ENCODE data around the gene LMF1. TPM values are rescaled to one million over a fixed set of nuclear protein-coding genes. Genes with fewer than 3 reads are reported as not detected.

LMF1 gene
- total RNA-seq, 3 donors from 2014 or later = 14.1 to 26.4 (median 21.4) TPM

DNA sequence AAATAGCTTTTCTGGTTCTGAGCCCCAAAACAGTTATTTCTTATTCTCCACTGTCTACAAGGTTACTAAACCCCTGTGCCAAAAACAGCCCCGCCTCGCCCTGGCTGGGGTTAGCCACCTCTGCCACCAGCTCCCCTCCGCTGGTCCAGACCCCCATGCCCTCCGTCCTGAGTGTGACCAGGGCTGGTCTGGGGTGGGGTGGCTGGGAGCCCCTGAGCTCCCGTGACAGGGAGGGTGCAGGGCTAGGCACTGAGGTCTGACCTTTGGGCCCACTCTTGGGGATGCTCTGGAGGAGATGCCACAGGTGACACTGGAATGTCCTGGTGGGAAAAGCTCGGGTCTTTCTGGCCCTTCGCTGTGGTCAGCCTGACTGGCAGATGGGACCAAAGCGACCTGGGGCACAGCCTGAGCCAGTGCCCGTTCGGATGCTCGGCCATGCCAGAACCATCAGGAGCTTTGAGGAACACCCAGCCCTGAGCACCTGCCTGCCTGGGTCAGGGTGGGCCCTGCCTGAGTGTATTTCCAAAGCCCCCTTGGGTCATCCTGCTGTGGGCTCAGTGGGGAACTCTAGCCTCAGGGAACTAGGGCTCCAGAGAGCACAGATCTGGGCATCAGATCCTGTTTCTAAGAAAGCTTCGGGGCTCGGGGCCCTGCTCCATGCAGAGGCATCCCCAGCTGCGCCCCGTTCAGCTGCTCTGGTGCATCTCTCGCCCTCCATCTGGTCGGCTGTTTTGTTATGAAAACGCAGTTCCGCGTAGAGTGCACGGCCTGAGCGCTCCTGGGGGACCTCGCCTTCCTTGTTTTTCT is 98.1 kb downstream of the LMF1 start:
- Histone ChIP-seq H3K4me1 (no peaks in the 10 kb centered on the region), H3K27me3 (no peaks in the 10 kb centered on the region), H3K9me3 (no peaks in the 10 kb centered on the region), H3K27ac (no peak overlapping the region), H3K36me3 (no peaks in the 10 kb centered on the region), H3K4me3 (no peak overlapping the region)
- TF ChIP-seq POLR2A (IDR thresholded peaks at IDR 0.05) = no peak
- intact Hi-C loops (cut with DNase I; ENCODE audit: low total_unique reads) = no loop called here
- DNase-seq (ENCODE audit: low spot score in 2 of 2) = no peak

DNA sequence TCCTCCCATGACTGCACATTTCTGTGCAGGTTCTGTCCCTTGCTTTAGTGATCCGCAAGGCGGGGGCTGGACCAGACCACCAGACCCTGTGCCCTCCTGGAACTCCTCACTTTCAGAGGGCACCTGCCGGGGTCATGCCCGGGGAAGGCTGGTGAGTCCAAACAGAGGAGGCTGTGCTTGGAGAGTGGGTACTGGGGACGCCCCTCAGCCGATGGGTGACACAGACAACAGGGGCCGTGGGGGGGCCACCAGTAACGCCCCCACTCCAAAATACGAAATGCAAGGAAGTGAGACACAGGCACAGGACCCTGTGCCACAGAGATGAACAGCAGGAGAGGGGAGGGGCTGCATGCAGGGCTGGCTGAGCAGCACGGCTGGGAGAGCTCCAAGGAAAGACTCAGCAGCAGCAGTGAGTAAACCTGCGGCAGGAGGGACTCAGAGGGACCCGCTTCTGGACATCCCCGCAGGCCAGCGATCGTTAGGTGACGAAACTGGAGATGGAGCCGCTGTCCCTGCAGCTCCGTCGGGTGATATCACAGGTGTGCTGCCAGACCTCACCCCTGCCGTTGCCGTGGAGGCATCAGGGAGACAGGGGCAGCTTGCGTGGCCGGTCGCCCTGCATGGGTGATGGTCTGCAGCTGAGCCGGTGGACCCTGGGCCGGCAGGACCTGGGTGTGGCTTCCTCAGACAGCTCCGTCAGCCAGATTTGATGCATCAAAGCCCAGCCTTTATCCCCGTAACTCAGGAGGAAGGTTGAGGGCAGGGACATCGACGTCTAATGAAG is 99.0 kb downstream of the LMF1 start:
- no peak overlapping the region for H3K27ac ChIP-seq
- H3K27me3 ChIP-seq = no peaks in the 10 kb centered on the region
- intact Hi-C loops (cut with DNase I; ENCODE audit: low total_unique reads) = no loop called here
- no peak for DNase-seq (ENCODE audit: low spot score in 2 of 2)
- H3K36me3 ChIP-seq = no peaks in the 10 kb centered on the region
- H3K9me3 ChIP-seq = no peaks in the 10 kb centered on the region
- no peak overlapping the region for H3K4me3 ChIP-seq
- no peaks in the 10 kb centered on the region for H3K4me1 ChIP-seq
- TF ChIP-seq POLR2A (IDR thresholded peaks at IDR 0.05) (no peak), POLR2AphosphoS5 (IDR thresholded peaks at IDR 0.05) (no peak)
- TF ChIP-seq, protein P1, sequence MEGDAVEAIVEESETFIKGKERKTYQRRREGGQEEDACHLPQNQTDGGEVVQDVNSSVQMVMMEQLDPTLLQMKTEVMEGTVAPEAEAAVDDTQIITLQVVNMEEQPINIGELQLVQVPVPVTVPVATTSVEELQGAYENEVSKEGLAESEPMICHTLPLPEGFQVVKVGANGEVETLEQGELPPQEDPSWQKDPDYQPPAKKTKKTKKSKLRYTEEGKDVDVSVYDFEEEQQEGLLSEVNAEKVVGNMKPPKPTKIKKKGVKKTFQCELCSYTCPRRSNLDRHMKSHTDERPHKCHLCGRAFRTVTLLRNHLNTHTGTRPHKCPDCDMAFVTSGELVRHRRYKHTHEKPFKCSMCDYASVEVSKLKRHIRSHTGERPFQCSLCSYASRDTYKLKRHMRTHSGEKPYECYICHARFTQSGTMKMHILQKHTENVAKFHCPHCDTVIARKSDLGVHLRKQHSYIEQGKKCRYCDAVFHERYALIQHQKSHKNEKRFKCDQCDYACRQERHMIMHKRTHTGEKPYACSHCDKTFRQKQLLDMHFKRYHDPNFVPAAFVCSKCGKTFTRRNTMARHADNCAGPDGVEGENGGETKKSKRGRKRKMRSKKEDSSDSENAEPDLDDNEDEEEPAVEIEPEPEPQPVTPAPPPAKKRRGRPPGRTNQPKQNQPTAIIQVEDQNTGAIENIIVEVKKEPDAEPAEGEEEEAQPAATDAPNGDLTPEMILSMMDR (IDR thresholded peaks at IDR 0.05) = no peak

DNA sequence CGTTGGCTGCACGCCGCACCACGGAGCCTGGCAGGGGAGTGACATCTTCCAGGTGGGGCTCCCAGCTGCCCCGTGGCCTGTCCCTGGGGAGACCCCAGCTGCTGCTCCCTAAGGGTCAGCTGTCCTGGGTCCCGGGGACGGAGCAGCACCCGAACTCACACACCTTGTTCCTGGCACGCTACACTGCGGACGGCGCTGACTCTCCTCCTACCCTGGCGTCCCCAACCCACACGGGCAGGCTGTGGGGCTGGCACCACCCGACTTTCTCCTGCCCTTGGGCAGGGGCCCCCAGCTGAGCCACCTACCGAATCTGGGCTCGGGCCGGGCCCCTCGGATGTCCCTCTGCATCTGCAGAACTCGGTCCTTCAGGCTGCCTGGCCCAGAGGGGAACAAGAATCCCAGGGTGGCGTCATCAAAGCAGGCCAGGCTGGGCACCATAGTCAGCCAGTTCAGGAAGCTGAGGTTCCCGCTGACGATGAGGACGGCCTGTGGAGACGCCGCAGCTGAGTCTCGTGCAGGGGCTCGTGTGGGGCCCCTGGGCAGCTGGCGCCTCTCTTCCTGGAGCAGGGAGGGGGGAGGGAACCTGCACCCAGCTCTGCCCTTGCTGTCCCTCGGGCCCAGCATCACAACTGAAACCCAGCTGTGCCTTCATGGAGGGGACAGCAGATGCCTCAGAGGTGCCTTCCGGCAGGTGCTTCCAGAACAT is 99.8 kb downstream of the LMF1 start:
- no peaks in the 10 kb centered on the region for H3K27me3 ChIP-seq
- DNase-seq (ENCODE audit: low spot score in 2 of 2) = no peak
- TF ChIP-seq POLR2A (IDR thresholded peaks at IDR 0.05) = no peak
- TF ChIP-seq POLR2AphosphoS5 (IDR thresholded peaks at IDR 0.05) = no peak
- TF ChIP-seq, protein P1 (IDR thresholded peaks at IDR 0.05) = no peak
- H3K4me3 ChIP-seq = no peak overlapping the region
- intact Hi-C loops (cut with DNase I; ENCODE audit: low total_unique reads) = no loop called here
- no peaks in the 10 kb centered on the region for H3K36me3 ChIP-seq
- no peaks in the 10 kb centered on the region for H3K4me1 ChIP-seq
- no peak overlapping the region for H3K27ac ChIP-seq
- H3K9me3 ChIP-seq = no peaks in the 10 kb centered on the region

DNA sequence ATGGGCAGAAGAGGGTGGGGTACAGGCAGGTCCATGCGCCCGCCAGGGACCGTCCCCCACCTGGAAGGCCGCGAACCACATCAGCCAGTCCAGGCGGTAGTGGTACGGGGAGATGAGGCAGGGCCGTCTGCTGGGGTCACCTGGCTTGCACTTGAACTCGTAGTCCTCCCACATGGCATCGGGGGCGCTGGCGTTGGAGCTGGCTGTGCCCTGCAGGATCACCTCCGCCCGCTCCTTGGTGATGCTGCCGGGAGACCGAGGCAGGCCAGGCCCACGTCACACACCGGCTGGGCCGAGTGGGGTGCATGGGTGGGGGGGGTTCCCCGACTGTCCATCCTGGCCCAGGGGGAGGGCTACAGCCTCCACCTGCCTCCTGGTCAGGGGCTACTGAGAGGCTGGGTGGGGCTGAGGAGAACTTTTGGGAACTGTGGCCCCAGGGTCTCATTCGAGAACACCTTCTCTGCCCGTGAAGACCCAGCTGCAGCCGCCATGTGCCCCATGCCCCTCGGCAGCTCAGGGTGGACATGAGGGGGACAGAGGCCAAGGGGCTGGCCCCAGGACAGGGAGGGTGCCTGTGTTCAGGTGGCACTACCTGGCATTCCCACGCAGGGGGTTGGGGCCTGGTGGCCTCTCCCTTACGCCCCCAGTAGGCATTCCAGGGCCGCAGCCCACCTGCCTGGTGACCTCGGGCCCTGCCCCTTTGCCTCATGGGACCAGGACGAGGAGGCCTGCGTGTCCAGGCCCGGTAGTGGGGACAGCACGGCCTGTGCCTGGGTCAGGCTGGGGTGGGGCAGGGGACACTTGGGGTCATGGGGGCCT is 100.8 kb downstream of the LMF1 start:
- H3K27ac ChIP-seq = no peak overlapping the region
- no peaks in the 10 kb centered on the region for H3K36me3 ChIP-seq
- H3K27me3 ChIP-seq = no peaks in the 10 kb centered on the region
- H3K4me1 ChIP-seq = no peaks in the 10 kb centered on the region
- no peaks in the 10 kb centered on the region for H3K9me3 ChIP-seq
- TF ChIP-seq, protein P1 (IDR thresholded peaks at IDR 0.05) = no peak
- TF ChIP-seq POLR2AphosphoS5 (IDR thresholded peaks at IDR 0.05) (no peak), POLR2A (IDR thresholded peaks at IDR 0.05) (no peak)
- intact Hi-C loops (cut with DNase I; ENCODE audit: low total_unique reads) = no loop called here
- no peak overlapping the region for H3K4me3 ChIP-seq
- DNase-seq (ENCODE audit: low spot score in 2 of 2) = no peak
